HepG2 (cell line): Measurements from ENCODE around the gene C16orf89. TPM values are rescaled to one million over a fixed set of nuclear protein-coding genes. Genes with fewer than 3 reads are reported as not detected.

Experiments used
- ATAC-seq: fragments of 200-7000 bp; cut with Tn5 transposase; 3 replicates; pipeline ENCODE4 v1.9.1; 2020; ENCODE audit warnings: mild to moderate bottlenecking, moderate library complexity
- BruUV-seq: library from RNA; stranded (reverse); fragments of 400-500 nt; replicated peaks from 2 replicates; lab custom pipeline; 2021; lab: Mats Ljungman, UMichigan
- CTCF ChIA-PET: fragments of 300-600 bp; formaldehyde crosslinking; extraction: SDS; loops from one replicate; lab custom pipeline; 2021; ENCODE audit warnings: low total read pairs, inconsistent platforms, low intra/inter-chr PET ratio; lab: Yijun Ruan, JAX
- POLR2A ChIA-PET: fragments of 350-600 bp; sonication (Branson Sonifier 250); formaldehyde crosslinking; loops from one replicate; lab custom pipeline; 2020; ENCODE audit warnings: antibody characterized with exemption, inconsistent platforms; lab: Yijun Ruan, JAX
- DNase-seq: peaks from one replicate; pipeline ENCODE4 v3.0.0-alpha.2; 2015; ENCODE audit warnings: low spot score
- FAIRE-seq: peaks from 3 replicates; lab custom pipeline; 2011; peaks lifted over from hg19 to GRCh38; lab: Jason Lieb, UNC
- H2AFZ ChIP-seq: one replicate; pipeline ENCODE4 v1.6.1; 2011; ENCODE audit warnings: low read length, inconsistent platforms
- H3K27ac ChIP-seq: fragments of 300-600 bp; 3 replicates; pipeline ENCODE4 v1.8.0; 2011; ENCODE audit warnings: mixed run types, mild to moderate bottlenecking, mixed read lengths, low read length, inconsistent platforms; ENCODE audit not compliant: insufficient read depth; ENCODE audit errors: extremely low read length
- H3K27me3 ChIP-seq, 2 experiments: fragments of 200-600 bp in 1 of 2; 2 replicates in 1 of 2; 3 replicates in 1 of 2; pipeline versions ENCODE4 v1.6.0 to v1.8.0; 2011; ENCODE audit warnings: low read length in 2 of 2, mild to moderate bottlenecking in 2 of 2, moderate library complexity in 2 of 2, inconsistent platforms in 1 of 2; ENCODE audit not compliant: insufficient read depth in 2 of 2, control insufficient read depth in 1 of 2
- H3K36me3 ChIP-seq, 2 experiments: fragments of 200-600 bp in 1 of 2; replicated peaks in 1 of 2; 2 replicates in 1 of 2; 3 replicates in 1 of 2; pipeline versions ENCODE4 v1.5.1 to v1.8.0; 2011; ENCODE audit warnings: low read length in 2 of 2, inconsistent platforms in 1 of 2; ENCODE audit not compliant: insufficient read depth in 2 of 2, control insufficient read depth in 1 of 2
- H3K4me1 ChIP-seq: 2 replicates; pipeline ENCODE4 v1.5.1; 2012; ENCODE audit warnings: low read length, inconsistent platforms; ENCODE audit not compliant: insufficient read depth
- H3K4me2 ChIP-seq: 2 replicates; pipeline ENCODE4 v1.6.0; 2011; ENCODE audit warnings: low read depth, low read length, inconsistent platforms
- H3K4me3 ChIP-seq, 3 experiments: fragments of 200-600 bp in 1 of 3; sonication (generic), shearing (Covaris generic) in 1 of 3; replicated peaks in 1 of 3; 2 replicates each; pipeline ENCODE4 v1.5.1; 2011 to 2016; ENCODE audit warnings: low read length in 3 of 3, inconsistent platforms in 2 of 3, low read depth in 2 of 3, mild to moderate bottlenecking in 2 of 3, control low read depth in 1 of 3, mixed read lengths in 1 of 3; ENCODE audit not compliant: insufficient read depth in 1 of 3
- H3K79me2 ChIP-seq: one replicate; pipeline ENCODE4 v1.6.1; 2011; ENCODE audit warnings: low read length, inconsistent platforms; ENCODE audit not compliant: insufficient read depth
- H3K9ac ChIP-seq: 2 replicates; pipeline ENCODE4 v1.6.0; 2011; ENCODE audit warnings: mild to moderate bottlenecking, low read depth, low read length, inconsistent platforms; ENCODE audit not compliant: insufficient read depth
- H3K9me3 ChIP-seq: 2 replicates; pipeline ENCODE4 v1.5.1; 2012; ENCODE audit warnings: mild to moderate bottlenecking, low read length
- H4K20me1 ChIP-seq: 2 replicates; pipeline ENCODE4 v1.6.0; 2011; ENCODE audit warnings: inconsistent platforms, mild to moderate bottlenecking, low read length, moderate library complexity; ENCODE audit not compliant: insufficient read depth
- AGO2 ChIP-seq: fragments of 200-400 bp; formaldehyde crosslinking; optimal IDR thresholded peaks from 2 replicates; pipeline ENCODE3; 2017; ENCODE audit warnings: mild to moderate bottlenecking, low read depth, low read length, moderate library complexity
- ELF1 ChIP-seq: sonication (generic); formaldehyde crosslinking; IDR thresholded peaks from 2 replicates; pipeline ENCODE4 v1.4.0; 2020; ENCODE audit warnings: missing genetic modification reagents
- GPN1 ChIP-seq: sonication (generic); formaldehyde crosslinking; IDR thresholded peaks from 2 replicates; pipeline ENCODE4 v1.5.1; 2020; ENCODE audit warnings: missing genetic modification reagents, borderline replicate concordance
- GTF3A ChIP-seq: sonication (generic); formaldehyde crosslinking; conservative IDR thresholded peaks from 2 replicates; pipeline ENCODE4 v1.4.0; 2020; ENCODE audit warnings: mild to moderate bottlenecking, missing genetic modification reagents
- HNRNPL ChIP-seq: fragments of 200-400 bp; formaldehyde crosslinking; IDR thresholded peaks from 2 replicates; pipeline ENCODE4 v1.6.1; 2017; ENCODE audit warnings: mild to moderate bottlenecking, low read depth, low read length
- MATR3 ChIP-seq: sonication (generic); formaldehyde crosslinking; IDR thresholded peaks from 2 replicates; pipeline ENCODE4 v1.4.0; 2020; ENCODE audit warnings: missing genetic modification reagents
- RBFOX2 ChIP-seq: fragments of 200-400 bp; formaldehyde crosslinking; IDR thresholded peaks from 2 replicates; pipeline ENCODE4 v1.6.1; 2017; ENCODE audit warnings: low read depth, mild to moderate bottlenecking, low read length
- SATB2 ChIP-seq: sonication (generic); formaldehyde crosslinking; IDR thresholded peaks from 2 replicates; pipeline ENCODE4 v1.5.0; 2020; ENCODE audit warnings: missing genetic modification reagents
- TBP ChIP-seq: sonication (generic); formaldehyde crosslinking; IDR thresholded peaks from 2 replicates; pipeline ENCODE4 v1.5.0; 2020; ENCODE audit warnings: missing genetic modification reagents
- ZBTB38 ChIP-seq: sonication (generic); formaldehyde crosslinking; IDR thresholded peaks from 2 replicates; pipeline ENCODE4 v1.5.1; 2020; ENCODE audit warnings: mild to moderate bottlenecking, missing genetic modification reagents
- ZNF256 ChIP-seq: sonication (generic); formaldehyde crosslinking; conservative IDR thresholded peaks from 2 replicates; pipeline ENCODE4 v1.4.0; 2020; ENCODE audit warnings: missing genetic modification reagents
- ZNF350 ChIP-seq: sonication (generic); formaldehyde crosslinking; IDR thresholded peaks from 2 replicates; pipeline ENCODE4 v1.4.0; 2020; ENCODE audit warnings: mild to moderate bottlenecking, low read depth, missing genetic modification reagents, borderline replicate concordance
- ZNF768 ChIP-seq: sonication (generic); formaldehyde crosslinking; IDR thresholded peaks from 2 replicates; pipeline ENCODE4 v1.4.0; 2020; ENCODE audit warnings: missing genetic modification reagents
- WGBS: methylation state at CpG from one replicate; pipeline ENCODE4 v1.1.6; 2017; ENCODE audit warnings: low lambda C conversion rate; 5-methylcytosine and 5-hydroxymethylcytosine counted together
- in situ Hi-C: cut with HindIII; loops from 2 replicates; pipeline ENCODE4 v1.10.0; 2017; ENCODE audit warnings: low pct_unique_long_range_greater_than_20kb; ENCODE audit not compliant: extremely low pct_ligation_motif_present
- intact Hi-C: fragments of 100-400 bp; cut with micrococcal nuclease; formaldehyde crosslinking; loops from one replicate; pipeline ENCODE4 v1.10.0; 2022; ENCODE audit not compliant: unreplicated experiment
- polyA plus RNA-seq, 8 experiments: library from polyadenylated mRNA; depleted of rRNA in 3 of 8; stranded (reverse) in 7 of 8; unstranded in 1 of 8; fragments of >200 nt; fragmentation: Illumina TruSeq in 4 of 8; extraction: Trizol in 4 of 8; gene quantifications; 2 replicates each; pipeline versions ENCODE4 v1.2.1 to v1.2.3, GENCODE V29; 2011 to 2016; ENCODE audit warnings: low read depth in 4 of 8, missing spikeins in 1 of 8, mixed read lengths in 1 of 8; ENCODE audit not compliant: insufficient read depth in 1 of 8
- total RNA-seq, 5 experiments: library from RNA; depleted of rRNA; stranded (reverse); fragments of >200 nt; fragmentation: Illumina TruSeq; extraction: Trizol; gene quantifications; 2 replicates each; pipeline ENCODE4 v1.2.3, GENCODE V29; 2016; ENCODE audit warnings: low read depth in 1 of 5
- TF ChIP-seq, protein P1 (sequence below): sonication (generic); formaldehyde crosslinking; conservative IDR thresholded peaks from 2 replicates; pipeline ENCODE4 v1.8.0; 2022; ENCODE audit warnings: missing genetic modification reagents
- TF ChIP-seq, protein P2 (sequence below): sonication (generic); formaldehyde crosslinking; IDR thresholded peaks from 2 replicates; pipeline ENCODE4 v1.4.0; 2020; ENCODE audit warnings: mild to moderate bottlenecking, missing genetic modification reagents
- TF ChIP-seq, protein P3 (sequence below): sonication (generic); formaldehyde crosslinking; IDR thresholded peaks from 2 replicates; pipeline ENCODE4 v1.5.0; 2020; ENCODE audit warnings: missing genetic modification reagents, mild to moderate bottlenecking, borderline replicate concordance

Gene C16orf89
- total and polyA plus RNA-seq, 2 of the 13 experiments (the other 11 are each of a cell fraction or from before 2014, with no cell fraction given) = 1.9 to 3.4 TPM

DNA sequence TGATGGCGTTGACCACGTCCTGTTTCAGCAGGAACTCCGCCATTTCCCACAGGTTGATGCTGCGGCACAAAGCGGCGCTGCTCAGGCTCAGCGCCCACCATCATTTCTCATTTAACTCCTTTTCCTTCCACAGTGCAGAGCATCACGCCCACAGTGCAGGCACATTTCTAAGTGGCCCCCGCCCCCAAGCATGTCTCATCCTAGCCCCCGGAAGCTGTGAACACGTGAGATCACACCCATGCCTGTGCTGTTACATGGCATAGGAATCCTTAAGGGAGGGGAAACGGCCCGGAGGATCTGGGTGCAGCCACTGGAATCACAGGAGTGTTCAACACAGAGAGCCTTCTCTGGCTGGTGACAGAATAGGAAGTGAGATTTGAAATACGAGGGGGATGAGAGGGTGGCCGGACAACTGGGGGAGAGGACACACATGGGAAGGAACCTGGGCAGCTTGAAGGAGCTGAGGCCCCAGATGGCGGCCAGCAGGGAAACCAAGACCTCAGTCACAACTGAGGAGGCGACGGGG lies 36.7 kb downstream of the C16orf89 start (continued):
- TF ChIP-seq, protein P1, sequence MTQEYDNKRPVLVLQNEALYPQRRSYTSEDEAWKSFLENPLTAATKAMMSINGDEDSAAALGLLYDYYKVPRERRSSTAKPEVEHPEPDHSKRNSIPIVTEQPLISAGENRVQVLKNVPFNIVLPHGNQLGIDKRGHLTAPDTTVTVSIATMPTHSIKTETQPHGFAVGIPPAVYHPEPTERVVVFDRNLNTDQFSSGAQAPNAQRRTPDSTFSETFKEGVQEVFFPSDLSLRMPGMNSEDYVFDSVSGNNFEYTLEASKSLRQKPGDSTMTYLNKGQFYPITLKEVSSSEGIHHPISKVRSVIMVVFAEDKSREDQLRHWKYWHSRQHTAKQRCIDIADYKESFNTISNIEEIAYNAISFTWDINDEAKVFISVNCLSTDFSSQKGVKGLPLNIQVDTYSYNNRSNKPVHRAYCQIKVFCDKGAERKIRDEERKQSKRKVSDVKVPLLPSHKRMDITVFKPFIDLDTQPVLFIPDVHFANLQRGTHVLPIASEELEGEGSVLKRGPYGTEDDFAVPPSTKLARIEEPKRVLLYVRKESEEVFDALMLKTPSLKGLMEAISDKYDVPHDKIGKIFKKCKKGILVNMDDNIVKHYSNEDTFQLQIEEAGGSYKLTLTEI (CRISPR knock-in tag) = no peak
- no peak for TF ChIP-seq GTF3A (CRISPR knock-in tag)
- no peak for TF ChIP-seq GPN1 (CRISPR knock-in tag)
- TF ChIP-seq TBP (CRISPR knock-in tag) = no peak
- no peak for TF ChIP-seq ZNF350 (CRISPR knock-in tag)
- TF ChIP-seq MATR3 (CRISPR knock-in tag) = no peak
- no peak for TF ChIP-seq ZNF256 (CRISPR knock-in tag)
- TF ChIP-seq ELF1 (CRISPR knock-in tag) = no peak

DNA sequence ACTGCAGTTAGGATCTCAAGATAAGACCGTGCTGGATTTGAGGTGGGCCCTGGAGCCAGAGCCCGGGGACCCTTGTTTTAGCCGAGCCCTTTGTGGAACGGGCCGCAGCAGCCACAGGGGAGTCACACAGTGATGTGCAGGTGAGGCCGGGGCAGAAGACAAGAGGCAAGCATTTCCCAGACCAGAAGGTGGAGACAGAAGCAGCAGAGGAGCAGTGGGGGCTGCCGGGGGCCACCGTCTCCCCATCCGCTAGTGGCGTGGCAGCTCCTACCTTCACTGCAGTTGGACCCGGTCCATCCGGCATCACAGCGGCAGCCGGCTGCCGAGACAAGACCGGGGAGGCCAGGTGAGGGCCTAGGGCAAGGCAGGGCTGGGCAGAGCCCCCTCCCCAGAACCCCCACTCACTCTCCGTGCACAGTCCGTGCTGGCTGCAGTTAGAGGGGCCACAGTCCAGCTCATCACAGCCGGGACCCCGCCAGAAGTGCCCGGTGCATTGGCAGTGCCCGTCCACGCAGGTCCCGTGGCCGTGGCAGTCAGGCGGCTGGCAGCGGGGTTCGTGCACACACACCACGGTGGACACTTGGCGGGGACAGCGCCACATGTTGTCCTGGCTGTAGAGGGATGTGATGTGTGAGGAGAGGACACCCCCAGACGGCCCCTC lies 38.1 kb downstream of the C16orf89 start:
- Histone ChIP-seq H3K4me2 (no peak overlapping the region), H3K27ac (no peak overlapping the region), H3K9me3 (no peaks in the 10 kb centered on the region), H3K79me2 (peaks cover 9% of the 10 kb centered on the region), H3K9ac (no peak overlapping the region), H2AFZ (no peak overlapping the region), H3K4me1 (peaks cover 12% of the 10 kb centered on the region), H3K27me3 (no peaks in the 10 kb centered on the region), H4K20me1 (no peaks in the 10 kb centered on the region; the same call in 1 of the 2 replicates), H3K4me3 (no peak overlapping the region), H3K36me3 (peaks cover 24 to 48% of the 10 kb centered on the region in 2 experiments)
- intact Hi-C loops (no loop called here), in situ Hi-C loops (no loop called here)
- POLR2A ChIA-PET = no interaction called here
- WGBS = 99% methylated on average over 23 of the region's 32 CpGs
- no peak for DNase-seq
- CTCF ChIA-PET = no interaction called here
- ATAC-seq = no peak
- no TSS peak for BruUV-seq
- no peak for FAIRE-seq
- TF ChIP-seq ZNF768 (CRISPR knock-in tag) (peak; percentile 31; the same call in 1 of the 2 replicates), SATB2 (CRISPR knock-in tag) (no peak), ZBTB38 (CRISPR knock-in tag) (no peak), HNRNPL (0 out of 2 replicates have a peak, but pooled peaks have one; percentile 36), RBFOX2 (peak; percentile 68), AGO2 (peak; percentile 90)
- TF ChIP-seq, protein P2, sequence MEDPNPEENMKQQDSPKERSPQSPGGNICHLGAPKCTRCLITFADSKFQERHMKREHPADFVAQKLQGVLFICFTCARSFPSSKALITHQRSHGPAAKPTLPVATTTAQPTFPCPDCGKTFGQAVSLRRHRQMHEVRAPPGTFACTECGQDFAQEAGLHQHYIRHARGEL (CRISPR knock-in tag) = peak; percentile 83
- TF ChIP-seq, protein P3, sequence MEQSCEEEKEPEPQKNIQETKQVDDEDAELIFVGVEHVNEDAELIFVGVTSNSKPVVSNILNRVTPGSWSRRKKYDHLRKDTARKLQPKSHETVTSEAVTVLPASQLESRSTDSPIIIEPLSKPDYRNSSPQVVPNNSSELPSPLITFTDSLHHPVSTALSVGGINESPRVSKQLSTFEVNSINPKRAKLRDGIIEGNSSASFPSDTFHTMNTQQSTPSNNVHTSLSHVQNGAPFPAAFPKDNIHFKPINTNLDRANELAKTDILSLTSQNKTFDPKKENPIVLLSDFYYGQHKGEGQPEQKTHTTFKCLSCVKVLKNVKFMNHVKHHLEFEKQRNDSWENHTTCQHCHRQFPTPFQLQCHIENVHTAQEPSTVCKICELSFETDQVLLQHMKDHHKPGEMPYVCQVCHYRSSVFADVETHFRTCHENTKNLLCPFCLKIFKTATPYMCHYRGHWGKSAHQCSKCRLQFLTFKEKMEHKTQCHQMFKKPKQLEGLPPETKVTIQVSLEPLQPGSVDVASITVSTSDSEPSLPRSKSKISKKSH (CRISPR knock-in tag) = peak; percentile 25; the same call in 1 of the 2 replicates
